K562 treated with DMSO at 1 percent for 12 hours (cell line): ENCODE data around the gene SIT1. TPM values are rescaled to one million over a fixed set of nuclear protein-coding genes. Genes with fewer than 3 reads are reported as not detected.

Source experiments
- total RNA-seq: library from RNA; unstranded; fragments of 300-600 nt; gene quantifications from 2 replicates; pipeline ENCODE4 v1.2.3, GENCODE V29; 2022; ENCODE audit not compliant: insufficient read depth

Gene SIT1
- not detected in 2 replicates for total RNA-seq

GRCh38 chr9:35650341-35651158 lies at the start of gene SIT1:
Gene SIT1, minus strand, starts transcription at chr9:35650931. Its CDS starts 78 bp downstream, at chr9:35650853.

DNA sequence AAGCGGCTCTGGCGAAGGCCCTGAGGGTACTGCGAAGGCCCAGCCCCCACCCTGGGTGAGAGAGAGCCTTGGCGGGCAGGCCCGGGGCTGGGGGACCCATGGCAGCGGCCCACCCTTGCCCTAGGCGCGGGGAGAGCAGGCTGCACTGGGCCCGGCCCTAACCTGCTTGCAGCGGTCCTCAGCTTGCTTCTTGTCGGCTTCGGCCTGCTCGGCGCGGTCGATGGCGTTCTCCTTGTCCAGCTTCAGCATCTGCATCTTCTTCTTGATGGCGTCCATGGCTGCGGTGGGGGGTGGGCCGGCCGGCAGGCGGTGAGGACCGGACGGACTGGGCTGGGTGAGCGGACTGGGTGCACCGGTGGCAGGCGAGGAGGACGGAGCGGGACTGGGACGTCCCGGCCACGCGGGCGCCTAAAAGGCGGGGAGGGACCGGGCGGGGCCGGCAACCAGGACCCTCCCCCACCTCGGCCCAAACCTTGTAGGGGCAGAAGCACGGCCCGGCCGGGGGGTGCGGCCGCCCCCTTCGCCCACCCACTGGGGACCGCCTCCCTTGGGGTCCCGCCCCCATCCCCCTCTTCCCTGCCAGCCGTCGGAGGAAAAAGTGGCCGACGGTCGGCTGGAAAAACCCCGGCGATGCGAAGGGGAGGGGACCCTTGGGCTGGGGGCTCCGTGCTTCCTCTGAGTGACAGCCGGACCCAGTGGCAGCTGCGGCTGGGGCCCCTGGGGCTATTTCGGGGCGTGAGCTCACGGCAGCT lies 39.0 kb upstream of the SIT1 start, which contains the start of gene TPM2:
TSS of gene TPM2 (minus strand) at position 384 of the 752 bp plus-strand sequence. CDS start at position 276, 108 bp downstream.

GRCh38 chr9:35673132-35674024 lies 22.6 kb upstream of the SIT1 start, which contains the start of gene CA9:
Gene CA9, plus strand, starts transcription at chr9:35673928. Its CDS starts 32 bp downstream, at chr9:35673960.

DNA sequence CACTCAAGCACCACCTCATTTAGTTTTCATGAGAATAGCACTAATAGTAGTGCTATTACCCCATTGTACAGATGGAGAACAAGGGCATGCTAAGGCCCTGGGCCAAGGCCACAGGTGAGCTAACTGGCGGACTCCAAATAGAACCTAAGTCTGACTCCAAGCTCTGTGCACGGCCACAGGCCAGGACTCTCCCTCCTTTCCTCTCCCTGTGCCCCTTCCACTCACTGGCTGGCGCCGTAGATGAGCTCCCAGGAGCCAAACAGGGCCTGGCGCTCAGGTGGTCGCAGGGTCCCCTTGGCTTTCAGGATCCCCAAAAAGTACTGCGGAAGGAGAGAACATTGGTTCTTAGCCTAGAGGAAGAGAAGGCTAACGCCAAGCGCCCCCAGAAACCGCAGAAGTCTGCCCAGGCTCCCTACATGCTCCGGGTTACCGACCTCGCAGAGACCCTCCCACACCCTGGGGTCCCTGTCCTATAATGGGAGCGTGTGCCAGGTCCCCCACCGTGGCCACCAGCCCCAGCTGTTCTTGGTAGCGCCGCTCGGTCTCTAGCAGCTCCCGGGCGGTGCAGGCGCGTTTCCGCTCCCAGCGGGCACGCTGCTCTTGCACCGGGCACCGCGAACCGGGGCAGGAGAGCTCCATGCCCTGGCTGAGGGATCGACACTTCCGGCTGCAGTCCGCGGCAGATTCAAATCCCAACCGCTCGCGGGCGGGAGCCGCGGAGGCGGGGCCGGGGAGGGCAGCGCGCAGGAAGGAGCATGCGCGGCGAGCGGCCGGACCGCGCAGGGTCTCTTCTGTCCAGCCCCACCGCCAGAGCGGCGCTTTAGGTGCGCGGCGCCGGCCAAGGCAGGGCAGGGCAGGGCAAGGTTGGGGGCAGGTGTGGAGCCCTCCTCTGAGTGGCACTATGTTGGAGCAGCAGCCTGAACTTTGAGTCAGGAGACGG lies 14.1 kb upstream of the SIT1 start, which contains the start of gene ARHGEF39:
TSS of gene ARHGEF39 (minus strand) at position 665 of the 940 bp plus-strand sequence. CDS start at position 639, 26 bp downstream.

GRCh38 chr9:35658137-35658967 lies 7.6 kb upstream of the SIT1 start, which contains the start of gene CCDC107:
Gene CCDC107, plus strand, starts transcription at chr9:35658292. Its CDS starts 88 bp downstream, at chr9:35658380.

DNA sequence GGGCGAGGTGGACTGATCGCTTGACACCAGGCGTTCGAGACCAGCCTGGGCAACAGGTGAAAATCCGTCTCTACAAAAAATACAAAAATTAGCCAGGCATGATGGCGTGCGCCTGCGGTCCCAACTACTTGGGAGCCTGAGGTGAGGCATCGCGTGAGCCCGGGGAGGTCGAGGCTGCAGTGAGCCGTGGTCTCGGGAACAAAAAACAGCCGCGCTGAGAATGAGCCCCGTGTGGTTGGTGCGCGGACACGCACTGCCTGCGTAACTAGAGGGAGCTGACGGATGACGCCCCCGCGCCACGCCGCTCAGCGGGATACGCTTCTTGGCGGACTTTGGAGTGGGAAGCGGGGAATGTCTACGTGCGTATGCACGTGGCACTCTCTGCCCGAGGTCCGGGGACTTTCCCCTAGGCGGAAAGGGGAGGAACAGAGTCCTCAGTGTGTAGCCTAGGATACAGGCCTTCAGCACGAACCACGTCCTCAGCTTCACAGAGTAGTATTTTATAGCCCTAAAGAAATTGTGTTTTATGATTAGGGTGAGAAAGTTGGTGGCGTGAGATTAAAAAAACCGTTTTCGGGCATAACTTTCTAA lies 6.9 kb upstream of the SIT1 start, which contains the start of gene RMRP:
TSS of gene RMRP (minus strand) at position 474 of the 591 bp plus-strand sequence.

GRCh38 chr9:35618325-35618727 lies 32.4 kb downstream of the SIT1 start, which contains the start of gene CD72:
Gene CD72, minus strand, starts transcription at chr9:35618413. Its CDS starts 110 bp downstream, at chr9:35618303.

GRCh38 chr9:35604578-35605350 lies 46.0 kb downstream of the SIT1 start, which contains the start of gene TESK1:
Gene TESK1, plus strand, starts transcription at chr9:35605262. Its CDS starts 358 bp downstream, at chr9:35605620.

Other genes with a start within 250 kb of the SIT1 start
- gene RUSC2, start 160.8 kb downstream of the SIT1 start, total RNA-seq, result 4.4 and 10.3 TPM in 2 replicates
- 10.3 and 21.6 TPM in 2 replicates for gene TESK1, start 45.7 kb downstream of the SIT1 start, total RNA-seq
- 1.2 TPM in 1 of 2 replicates, not detected in the other for gene CD72, start 32.5 kb downstream of the SIT1 start, total RNA-seq
- gene RMRP, start 7.1 kb upstream of the SIT1 start, total RNA-seq, result not detected in 2 replicates
- 16.5 and 19.3 TPM in 2 replicates for gene CCDC107, start 7.4 kb upstream of the SIT1 start, total RNA-seq
- gene ARHGEF39, start 14.3 kb upstream of the SIT1 start, total RNA-seq, result 6.5 and 15.3 TPM in 2 replicates
- gene CA9, start 23.0 kb upstream of the SIT1 start, total RNA-seq, result 0.68 and 6.6 TPM in 2 replicates
- gene TPM2, start 39.0 kb upstream of the SIT1 start, total RNA-seq, result 3.0 and 3.1 TPM in 2 replicates
- 73.8 and 145 TPM in 2 replicates for gene TLN1, start 81.3 kb upstream of the SIT1 start, total RNA-seq
- 31.0 and 35.1 TPM in 2 replicates for gene CREB3, start 81.7 kb upstream of the SIT1 start, total RNA-seq
- gene GBA2, start 98.3 kb upstream of the SIT1 start, total RNA-seq, result 30.1 and 65.7 TPM in 2 replicates
- gene RGP1, start 98.4 kb upstream of the SIT1 start, total RNA-seq, result 3.0 and 13.3 TPM in 2 replicates
- gene MSMP, start 103.3 kb upstream of the SIT1 start, total RNA-seq, result not detected in 2 replicates
- gene NPR2, start 140.7 kb upstream of the SIT1 start, total RNA-seq, result 1.5 and 3.2 TPM in 2 replicates
- gene SPAG8, start 161.3 kb upstream of the SIT1 start, total RNA-seq, result not detected in 2 replicates
- gene HINT2, start 164.1 kb upstream of the SIT1 start, total RNA-seq, result 60.7 and 93.3 TPM in 2 replicates
- gene FAM221B, start 177.8 kb upstream of the SIT1 start, total RNA-seq, result not detected in 2 replicates
- 2.4 and 4.2 TPM in 2 replicates for gene TMEM8B, start 178.3 kb upstream of the SIT1 start, total RNA-seq
- not detected in 2 replicates for gene OR13J1, start 219.5 kb upstream of the SIT1 start, total RNA-seq